Astrocyte (in vitro differentiated cells and primary cell): ENCODE measurements around the gene COL6A3. TPM values are rescaled to one million over a fixed set of nuclear protein-coding genes. Genes with fewer than 3 reads are reported as not detected.

ENCODE experiments used
- DNase-seq: peaks from one replicate; pipeline ENCODE4 v3.0.0-alpha.2; 2010; ENCODE audit warnings: low read depth
- FAIRE-seq: peaks from 2 replicates; lab custom pipeline; 2011; peaks lifted over from hg19 to GRCh38; lab: Jason Lieb, UNC
- H2AFZ ChIP-seq: 2 replicates; pipeline ENCODE4 v1.6.0; 2012; ENCODE audit warnings: low read depth, low read length, inconsistent platforms
- H3K27ac ChIP-seq: 2 replicates; pipeline ENCODE4 v1.5.1; 2011; ENCODE audit warnings: low read depth, low read length, inconsistent platforms
- H3K27me3 ChIP-seq: 2 replicates; pipeline ENCODE4 v1.6.0; 2011; ENCODE audit warnings: low read length, inconsistent platforms; ENCODE audit not compliant: insufficient read depth
- H3K36me3 ChIP-seq: 2 replicates; pipeline ENCODE4 v1.5.1; 2011; ENCODE audit warnings: low read length, inconsistent platforms; ENCODE audit not compliant: insufficient read depth
- H3K4me1 ChIP-seq: 2 replicates; pipeline ENCODE4 v1.5.1; 2011; ENCODE audit warnings: low read length, inconsistent platforms; ENCODE audit not compliant: insufficient read depth
- H3K4me2 ChIP-seq: 2 replicates; pipeline ENCODE4 v1.6.0; 2012; ENCODE audit warnings: low read length, inconsistent platforms
- H3K4me3 ChIP-seq: 2 replicates; pipeline ENCODE4 v1.5.1; 2011; ENCODE audit warnings: low read depth, mild to moderate bottlenecking, low read length, inconsistent platforms; ENCODE audit not compliant: insufficient read depth
- H3K79me2 ChIP-seq: 2 replicates; pipeline ENCODE4 v1.6.0; 2012; ENCODE audit warnings: mild to moderate bottlenecking, low read length, inconsistent platforms; ENCODE audit not compliant: insufficient read depth
- H3K9ac ChIP-seq: 2 replicates; pipeline ENCODE4 v1.6.0; 2012; ENCODE audit warnings: mild to moderate bottlenecking, low read length, inconsistent platforms
- H3K9me3 ChIP-seq: 2 replicates; pipeline ENCODE4 v1.5.1; 2012; ENCODE audit warnings: low read depth, mild to moderate bottlenecking, low read length, inconsistent platforms; ENCODE audit not compliant: insufficient read depth
- H4K20me1 ChIP-seq: 2 replicates; pipeline ENCODE4 v1.6.0; 2012; ENCODE audit warnings: low read length, inconsistent platforms; ENCODE audit not compliant: insufficient read depth
- H3K27ac Mint-ChIP-seq: one replicate; pipeline ENCODE4 v1.8.0; 2021; ENCODE audit warnings: mild to moderate bottlenecking, mixed read lengths; ENCODE audit not compliant: unreplicated experiment
- H3K27me3 Mint-ChIP-seq: one replicate; pipeline ENCODE4 v1.8.0; 2021; ENCODE audit warnings: low read depth, mixed read lengths; ENCODE audit not compliant: unreplicated experiment
- H3K36me3 Mint-ChIP-seq: one replicate; pipeline ENCODE4 v1.8.0; 2021; ENCODE audit warnings: low read depth, mixed read lengths; ENCODE audit not compliant: unreplicated experiment
- H3K4me1 Mint-ChIP-seq: one replicate; pipeline ENCODE4 v1.8.0; 2021; ENCODE audit warnings: low read depth, mixed read lengths; ENCODE audit not compliant: unreplicated experiment
- H3K4me3 Mint-ChIP-seq: one replicate; pipeline ENCODE4 v1.8.0; 2021; ENCODE audit warnings: mild to moderate bottlenecking, moderate library complexity, mixed read lengths; ENCODE audit not compliant: unreplicated experiment
- H3K9me3 Mint-ChIP-seq: one replicate; pipeline ENCODE4 v1.8.0; 2021; ENCODE audit warnings: mild to moderate bottlenecking, mixed read lengths; ENCODE audit not compliant: unreplicated experiment
- EZH2 ChIP-seq: IDR thresholded peaks from 2 replicates; pipeline ENCODE4 v1.6.1; 2012; ENCODE audit warnings: mild to moderate bottlenecking, low read length, inconsistent platforms; ENCODE audit not compliant: insufficient read depth
- total RNA-seq: library from RNA; stranded (reverse); gene quantifications from 2 replicates; pipeline ENCODE4 v1.2.1, GENCODE V29; 2021
- TF ChIP-seq, protein P1 (sequence below): IDR thresholded peaks from 2 replicates; pipeline ENCODE4 v1.5.1; 2011; ENCODE audit warnings: low read depth, mild to moderate bottlenecking, inconsistent platforms, low read length, moderate library complexity; ENCODE audit not compliant: insufficient read depth

Gene COL6A3
- total RNA-seq, 1 donor from 2014 or later = 200 TPM

DNA sequence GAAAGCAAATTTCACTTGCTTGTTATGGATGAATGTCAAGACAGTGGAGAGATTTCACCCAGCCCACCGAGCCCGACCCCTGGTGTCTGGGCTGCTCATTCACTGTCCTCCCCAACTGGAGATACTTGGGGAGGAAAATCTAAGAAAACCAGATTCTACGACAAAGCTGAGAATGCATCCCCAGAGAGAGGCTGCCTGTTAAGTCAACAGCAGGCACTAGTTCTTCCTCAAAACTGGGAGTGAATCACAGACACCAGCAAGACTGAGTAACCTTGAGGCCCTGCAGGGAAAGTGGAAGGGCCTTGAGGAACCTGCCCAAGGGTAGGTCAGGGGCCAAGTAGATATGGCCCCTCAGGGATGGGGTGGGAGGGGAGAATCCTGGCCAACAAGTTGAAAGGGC is 38.9 kb upstream of the COL6A3 start:
- TF ChIP-seq EZH2 = no peak
- TF ChIP-seq, protein P1, sequence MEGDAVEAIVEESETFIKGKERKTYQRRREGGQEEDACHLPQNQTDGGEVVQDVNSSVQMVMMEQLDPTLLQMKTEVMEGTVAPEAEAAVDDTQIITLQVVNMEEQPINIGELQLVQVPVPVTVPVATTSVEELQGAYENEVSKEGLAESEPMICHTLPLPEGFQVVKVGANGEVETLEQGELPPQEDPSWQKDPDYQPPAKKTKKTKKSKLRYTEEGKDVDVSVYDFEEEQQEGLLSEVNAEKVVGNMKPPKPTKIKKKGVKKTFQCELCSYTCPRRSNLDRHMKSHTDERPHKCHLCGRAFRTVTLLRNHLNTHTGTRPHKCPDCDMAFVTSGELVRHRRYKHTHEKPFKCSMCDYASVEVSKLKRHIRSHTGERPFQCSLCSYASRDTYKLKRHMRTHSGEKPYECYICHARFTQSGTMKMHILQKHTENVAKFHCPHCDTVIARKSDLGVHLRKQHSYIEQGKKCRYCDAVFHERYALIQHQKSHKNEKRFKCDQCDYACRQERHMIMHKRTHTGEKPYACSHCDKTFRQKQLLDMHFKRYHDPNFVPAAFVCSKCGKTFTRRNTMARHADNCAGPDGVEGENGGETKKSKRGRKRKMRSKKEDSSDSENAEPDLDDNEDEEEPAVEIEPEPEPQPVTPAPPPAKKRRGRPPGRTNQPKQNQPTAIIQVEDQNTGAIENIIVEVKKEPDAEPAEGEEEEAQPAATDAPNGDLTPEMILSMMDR = no peak

DNA sequence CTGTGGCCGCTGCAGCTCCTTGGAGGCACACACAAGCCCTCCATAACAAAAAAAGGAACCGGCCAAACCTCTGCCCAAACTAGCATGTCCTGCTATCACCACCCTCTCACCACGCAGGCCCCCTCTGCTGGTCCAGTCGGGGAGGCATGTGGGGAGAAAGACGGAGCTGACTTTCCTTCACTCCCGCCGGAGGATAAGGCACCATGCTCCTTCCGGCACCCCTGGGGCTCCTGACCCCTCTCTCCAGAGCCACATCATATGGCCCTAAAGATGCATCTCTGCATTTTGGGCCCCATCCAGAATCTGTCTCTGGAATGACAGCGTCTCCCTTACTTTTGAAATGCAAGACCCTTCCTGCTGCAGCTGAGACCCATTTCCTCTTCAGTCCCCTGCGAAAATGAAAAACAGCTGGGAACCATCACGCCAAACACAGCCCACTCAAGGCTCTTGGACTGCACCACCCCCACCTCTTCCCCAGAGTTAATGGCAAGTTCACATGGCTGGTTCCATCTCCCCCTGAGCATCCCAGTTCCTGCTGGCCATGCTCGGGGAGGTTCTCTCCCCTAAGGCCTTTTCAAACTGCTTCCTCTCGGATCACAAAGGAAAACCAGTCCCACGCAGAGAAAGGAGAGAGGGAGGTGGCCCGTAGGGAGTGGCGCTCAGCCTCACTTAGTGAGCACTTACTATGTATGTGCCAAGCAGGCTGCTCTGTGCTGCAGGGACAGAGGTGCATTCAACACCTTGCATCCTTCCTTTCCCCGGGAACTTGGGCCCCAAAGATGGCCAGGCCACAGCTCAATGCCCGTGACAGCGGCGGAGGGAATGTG is 37.9 kb upstream of the COL6A3 start:
- Histone ChIP-seq H4K20me1 (no peaks in the 10 kb centered on the region), H3K4me2 (no peak overlapping the region), H3K79me2 (no peaks in the 10 kb centered on the region), H3K27me3 (no peaks in the 10 kb centered on the region), H2AFZ (no peak overlapping the region), H3K4me1 (peaks cover 21% of the 10 kb centered on the region), H3K4me3 (no peak overlapping the region), H3K27ac (no peak overlapping the region), H3K9me3 (no peaks in the 10 kb centered on the region), H3K9ac (no peak overlapping the region), H3K36me3 (no peaks in the 10 kb centered on the region)
- peak overlapping the region; percentile 6 for H3K4me3 Mint-ChIP-seq
- FAIRE-seq (no peak), DNase-seq (no peak)
- H3K27ac Mint-ChIP-seq = no peak overlapping the region
- H3K4me1 Mint-ChIP-seq = peaks cover 20% of the 10 kb centered on the region
- no peaks in the 10 kb centered on the region for H3K36me3 Mint-ChIP-seq
- H3K9me3 Mint-ChIP-seq = peaks cover 10% of the 10 kb centered on the region
- TF ChIP-seq, protein P1 = no peak
- TF ChIP-seq EZH2 = no peak
- H3K27me3 Mint-ChIP-seq = peaks cover 18% of the 10 kb centered on the region

More for the DNA sequence above, 38.9 kb upstream of the COL6A3 start:
- Histone ChIP-seq H3K9me3 (no peaks in the 10 kb centered on the region), H3K9ac (no peak overlapping the region), H3K4me1 (peaks cover 26% of the 10 kb centered on the region), H4K20me1 (no peaks in the 10 kb centered on the region), H3K4me3 (no peak overlapping the region), H3K27me3 (no peaks in the 10 kb centered on the region), H3K27ac (no peak overlapping the region), H3K79me2 (no peaks in the 10 kb centered on the region), H3K4me2 (no peak overlapping the region), H2AFZ (no peak overlapping the region), H3K36me3 (no peaks in the 10 kb centered on the region)
- H3K27me3 Mint-ChIP-seq = peaks cover 18% of the 10 kb centered on the region
- H3K4me3 Mint-ChIP-seq = no peak overlapping the region
- no peak for FAIRE-seq
- H3K36me3 Mint-ChIP-seq = no peaks in the 10 kb centered on the region
- H3K9me3 Mint-ChIP-seq = peaks cover 12% of the 10 kb centered on the region
- no peak for DNase-seq
- peak overlapping the region; percentile 34 for H3K27ac Mint-ChIP-seq
- peaks cover 20% of the 10 kb centered on the region for H3K4me1 Mint-ChIP-seq

DNA sequence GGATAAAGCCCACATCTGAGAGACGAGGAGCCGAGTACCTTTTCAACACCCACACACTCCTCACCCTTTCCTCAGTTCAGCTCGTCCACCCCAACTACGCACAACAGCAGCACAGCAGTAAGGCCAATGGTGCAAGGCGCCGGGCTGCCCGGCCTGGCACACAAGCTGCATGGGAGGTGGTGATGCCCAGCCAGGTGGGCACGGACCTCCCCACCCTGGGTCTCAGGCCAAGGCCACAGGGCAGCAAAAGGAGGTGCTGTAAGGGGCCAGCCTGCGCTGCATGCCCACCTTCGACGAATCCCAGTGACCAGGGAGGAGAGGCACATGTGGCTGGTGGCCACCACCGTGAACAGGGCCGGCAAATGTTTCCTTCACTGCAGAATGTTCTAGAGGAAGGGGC is 36.6 kb upstream of the COL6A3 start:
- no peak overlapping the region for H3K4me3 Mint-ChIP-seq
- Histone ChIP-seq H4K20me1 (no peaks in the 10 kb centered on the region), H3K9me3 (no peaks in the 10 kb centered on the region), H3K4me1 (peaks cover 8% of the 10 kb centered on the region), H3K79me2 (no peaks in the 10 kb centered on the region), H2AFZ (no peak overlapping the region), H3K27me3 (no peaks in the 10 kb centered on the region), H3K36me3 (no peaks in the 10 kb centered on the region), H3K27ac (no peak overlapping the region), H3K4me2 (no peak overlapping the region), H3K4me3 (no peak overlapping the region), H3K9ac (no peak overlapping the region)
- peaks cover 8% of the 10 kb centered on the region for H3K9me3 Mint-ChIP-seq
- DNase-seq (no peak), FAIRE-seq (no peak)
- H3K27me3 Mint-ChIP-seq = peaks cover 18% of the 10 kb centered on the region
- no peak overlapping the region for H3K27ac Mint-ChIP-seq
- H3K36me3 Mint-ChIP-seq = no peaks in the 10 kb centered on the region
- H3K4me1 Mint-ChIP-seq = peaks cover 16% of the 10 kb centered on the region
- TF ChIP-seq EZH2 = no peak
- TF ChIP-seq, protein P1 = no peak
